Heart left ventricle (tissue), 16 donors: ENCODE measurements around the gene CLEC1B. TPM values are rescaled to one million over a fixed set of nuclear protein-coding genes. Genes with fewer than 3 reads are reported as not detected.
"Not testable (repeated sequence)": the region's sequence is repeated elsewhere in the genome, so short reads cannot be mapped to it uniquely, and the experiment has no call there.

Source experiments
- ATAC-seq, 4 donors: fragments of 200-7000 bp; cut with Tn5 transposase; one replicate each; pipeline ENCODE4 v1.9.1; 2020 to 2022; ENCODE audit warnings: moderate library complexity in 4 of 4, mild to moderate bottlenecking in 3 of 4, moderate number of reproducible peaks in 1 of 4
- DNase-seq, 5 donors: peaks; one replicate each; pipeline ENCODE4 v3.0.0-alpha.2; 2020
- H3K27ac ChIP-seq, 12 donors: fragments of 200-600 bp; sonication (generic) in 4 of 12; one replicate each; pipeline versions ENCODE4 v1.5.0 to v1.8.0; 2016 to 2022; ENCODE audit warnings: mild to moderate bottlenecking in 2 of 12
- H3K27me3 ChIP-seq, 9 donors: fragments of 200-600 bp; sonication (generic) in 2 of 9; one replicate each; pipeline versions ENCODE4 v1.5.1 to v1.8.0; 2016 to 2022; ENCODE audit warnings: mild to moderate bottlenecking in 3 of 9
- H3K36me3 ChIP-seq, 9 donors: fragments of 200-600 bp; sonication (generic) in 2 of 9; one replicate each; pipeline versions ENCODE4 v1.5.0 to v1.8.0; 2018 to 2022; ENCODE audit warnings: mild to moderate bottlenecking in 2 of 9
- H3K4me1 ChIP-seq, 12 donors: fragments of 200-600 bp; sonication (generic) in 4 of 12; one replicate each; pipeline versions ENCODE4 v1.5.0 to v1.8.0; 2016 to 2022; ENCODE audit warnings: mild to moderate bottlenecking in 3 of 12
- H3K4me3 ChIP-seq, 12 donors: fragments of 200-600 bp; sonication (generic) in 4 of 12; one replicate each; pipeline versions ENCODE4 v1.5.0 to v1.8.0; 2017 to 2022; ENCODE audit warnings: mild to moderate bottlenecking in 9 of 12, moderate library complexity in 4 of 12
- H3K9me3 ChIP-seq, 12 donors: fragments of 200-600 bp; sonication (generic) in 4 of 12; one replicate each; pipeline versions ENCODE4 v1.5.0 to v1.8.0; 2016 to 2022; ENCODE audit warnings: mild to moderate bottlenecking in 1 of 12
- POLR2A ChIP-seq, 2 donors: fragments of 450-650 bp; IDR thresholded peaks; one replicate each; pipeline ENCODE4 v1.6.1; 2017; ENCODE audit warnings: antibody characterized with exemption in 2 of 2, mild to moderate bottlenecking in 2 of 2, moderate library complexity in 2 of 2
- WGBS, 4 donors: extraction: QIAGEN DNeasy Blood & Tissue Kit in 2 of 4; methylation state at CpG; one replicate each; pipeline versions ENCODE4 v1.1.5 to v1.1.7; 2013 to 2018; 5-methylcytosine and 5-hydroxymethylcytosine counted together
- intact Hi-C, 10 donors: fragments of 100-400 bp; cut with DNase I; formaldehyde crosslinking; loops; one replicate each; pipeline versions ENCODE4 v1.11.1 to v1.14.2; 2022
- polyA plus RNA-seq, 2 donors: library from polyadenylated mRNA; stranded (reverse); fragments of 200-250 nt; gene quantifications; one replicate each; pipeline ENCODE4 v1.2.3, GENCODE V29; 2013
- total RNA-seq, 9 donors: library from RNA; depleted of rRNA in 2 of 9; stranded (reverse); fragments of >200 nt in 2 of 9; fragmentation: NEBNext Ultra II Directional in 3 of 9; extraction: Animal tissue kit (Norgen Biotek cat#: 25700) in 3 of 9; gene quantifications; one replicate each; pipeline versions ENCODE4 v1.1.0 to v1.2.4, GENCODE V29; 2016 to 2023
- TF ChIP-seq, protein P1 (sequence below), 12 donors: fragments of 200-600 bp; sonication (generic) in 4 of 12; IDR thresholded peaks; one replicate each; pipeline versions ENCODE4 v1.5.0 to v1.8.0; 2018 to 2022; ENCODE audit warnings: antibody characterized with exemption in 12 of 12, mild to moderate bottlenecking in 5 of 12
- donor health status: ischemic (EF 13 %, LVEDD 7.1; RV severe dilation, severe dysfunction).
- donor health status: healthy with polysubstance abuse.
- donor health status: DM: no; HTN: yes; CAD: no.
- donor health status: DM: no; HTN: no; CAD: no.
- donor health status: ischemic (EF 25% LVEDD 6.9; RV normal size, moderate dysfunction).
- donor health status: ischemic (EF 25% LVEDD 5.7; RV mildly dilated, moderate dysfunction).
- donor health status: healthy.
- donor health status: DM: yes; HTN: yes; CAD: no.
- donor health status: ischemic (EF 35%, LVEDD 5.7; RV mildly dilated, moderate dysfunction).
- donor health status: nonischemic (EF 11% LVEDD 7.7; RV severe dilation, severe dysfunction).
- donor health status: DM: yes; HTN: yes; CAD: no.
- donor health status: PGD.
- donor health status: ischemic (EF 29% LVEDD 5.4; RV normal size, mild dysfunction).
- donor health status: nonischemic (EF 23%, LVEDD 6.1; RV moderate dilation, normal function).

The CLEC1B gene
- total and polyA plus RNA-seq, 11 donors, result not detected

DNA sequence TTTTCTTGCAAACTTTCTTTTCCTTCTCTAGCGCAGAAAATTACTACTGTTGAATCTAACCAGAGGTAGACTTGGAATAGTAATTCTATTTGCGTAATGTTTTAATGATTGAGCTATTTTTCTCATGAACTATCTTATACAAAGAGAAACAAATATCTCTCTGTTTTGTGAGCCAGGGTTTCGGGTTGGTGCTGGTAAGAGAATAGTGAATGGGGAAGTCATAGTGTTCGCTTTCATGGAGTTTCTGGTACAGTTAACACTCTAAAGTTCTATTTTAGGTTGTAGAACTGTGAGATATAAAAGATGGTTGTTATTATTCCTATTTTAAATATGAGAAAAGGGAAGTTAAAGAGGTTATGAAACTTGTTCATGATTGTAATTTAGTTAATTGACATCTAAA is 6.6 kb downstream of the CLEC1B start:
- TF ChIP-seq, protein P1, sequence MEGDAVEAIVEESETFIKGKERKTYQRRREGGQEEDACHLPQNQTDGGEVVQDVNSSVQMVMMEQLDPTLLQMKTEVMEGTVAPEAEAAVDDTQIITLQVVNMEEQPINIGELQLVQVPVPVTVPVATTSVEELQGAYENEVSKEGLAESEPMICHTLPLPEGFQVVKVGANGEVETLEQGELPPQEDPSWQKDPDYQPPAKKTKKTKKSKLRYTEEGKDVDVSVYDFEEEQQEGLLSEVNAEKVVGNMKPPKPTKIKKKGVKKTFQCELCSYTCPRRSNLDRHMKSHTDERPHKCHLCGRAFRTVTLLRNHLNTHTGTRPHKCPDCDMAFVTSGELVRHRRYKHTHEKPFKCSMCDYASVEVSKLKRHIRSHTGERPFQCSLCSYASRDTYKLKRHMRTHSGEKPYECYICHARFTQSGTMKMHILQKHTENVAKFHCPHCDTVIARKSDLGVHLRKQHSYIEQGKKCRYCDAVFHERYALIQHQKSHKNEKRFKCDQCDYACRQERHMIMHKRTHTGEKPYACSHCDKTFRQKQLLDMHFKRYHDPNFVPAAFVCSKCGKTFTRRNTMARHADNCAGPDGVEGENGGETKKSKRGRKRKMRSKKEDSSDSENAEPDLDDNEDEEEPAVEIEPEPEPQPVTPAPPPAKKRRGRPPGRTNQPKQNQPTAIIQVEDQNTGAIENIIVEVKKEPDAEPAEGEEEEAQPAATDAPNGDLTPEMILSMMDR (IDR thresholded peaks at IDR 0.05), result no peak
- TF ChIP-seq POLR2A (IDR thresholded peaks at IDR 0.05), result no peak
- WGBS, 4 donors, result 81 to 87% (median 84%) methylated on average over 4 of the region's 4 CpGs
- DNase-seq (no peak), ATAC-seq (no peak)
- H3K27me3 ChIP-seq, result peaks cover 0 to 12% (median 0%) of the 10 kb centered on the region in 9 donors
- no peaks in the 10 kb centered on the region for H3K4me1 ChIP-seq
- H3K4me3 ChIP-seq, result peak overlapping the region in 1 of 12 donors; percentile 3
- intact Hi-C loops, result no loop called here
- peak overlapping the region in 1 of 12 donors; percentile 54 for H3K27ac ChIP-seq
- no peaks in the 10 kb centered on the region for H3K36me3 ChIP-seq
- H3K9me3 ChIP-seq, result no peaks in the 10 kb centered on the region

DNA sequence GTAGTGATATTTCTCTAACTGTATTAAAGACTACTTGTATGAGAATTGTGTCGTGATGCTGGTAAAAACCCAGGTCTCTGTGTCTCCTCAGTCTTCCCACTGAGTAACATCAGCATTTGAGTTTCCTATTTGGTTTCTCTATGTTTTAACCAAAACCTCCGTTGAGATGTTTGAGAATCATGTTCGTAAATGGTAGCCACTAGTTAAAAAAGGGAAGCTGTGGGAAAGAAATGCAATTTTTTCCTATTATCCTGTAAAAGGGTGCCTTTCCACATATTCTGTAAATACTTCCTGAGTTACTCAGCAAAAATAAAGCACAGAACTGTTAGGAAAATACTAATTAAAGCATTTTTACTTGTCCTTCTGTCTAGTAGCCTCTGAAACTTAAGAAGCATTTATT is 7.0 kb downstream of the CLEC1B start:
- Histone ChIP-seq H3K27ac (peak overlapping the region in 1 of 12 donors; percentile 54), H3K36me3 (no peaks in the 10 kb centered on the region), H3K4me1 (no peaks in the 10 kb centered on the region), H3K9me3 (no peaks in the 10 kb centered on the region), H3K27me3 (peaks cover 0 to 12% (median 0%) of the 10 kb centered on the region in 9 donors), H3K4me3 (peak overlapping the region in 1 of 12 donors; percentile 3)
- WGBS, 4 donors, result 68 to 78% (median 77%) methylated on average over 3 of the region's 3 CpGs
- no peak for ATAC-seq
- intact Hi-C loops, result no loop called here
- TF ChIP-seq, protein P1 (IDR thresholded peaks at IDR 0.05), result no peak
- TF ChIP-seq POLR2A (IDR thresholded peaks at IDR 0.05), result no peak
- no peak for DNase-seq

DNA sequence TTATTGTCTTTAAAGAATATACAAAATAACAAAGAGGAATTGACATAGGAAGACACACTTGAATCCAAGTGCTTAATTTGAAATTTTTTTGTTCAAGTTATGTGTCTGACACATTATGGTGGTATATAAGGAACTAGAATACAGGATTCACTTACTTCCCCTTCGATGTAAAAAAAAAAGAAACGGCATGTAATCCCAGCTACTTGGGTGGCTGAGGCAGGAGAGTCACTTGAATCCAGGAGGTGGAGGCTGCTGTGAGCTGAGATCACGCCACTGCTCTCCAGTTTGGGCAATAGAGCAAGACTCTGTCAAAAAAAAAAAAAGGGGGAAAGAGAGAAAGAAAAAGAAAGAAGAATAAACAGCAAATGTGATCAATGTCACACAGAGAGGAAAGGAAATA is 18.8 kb downstream of the CLEC1B start:
- intact Hi-C loops, result no loop called here
- peaks cover 0 to 5% (median 0%) of the 10 kb centered on the region in 12 donors for H3K4me1 ChIP-seq
- no peak for ATAC-seq
- H3K36me3 ChIP-seq, result peaks cover 0 to 18% (median 0%) of the 10 kb centered on the region in 9 donors
- no peaks in the 10 kb centered on the region for H3K27me3 ChIP-seq
- no peak for TF ChIP-seq POLR2A (IDR thresholded peaks at IDR 0.05)
- TF ChIP-seq, protein P1 (IDR thresholded peaks at IDR 0.05), result no peak
- H3K9me3 ChIP-seq, result no peaks in the 10 kb centered on the region
- no peak overlapping the region for H3K27ac ChIP-seq
- H3K4me3 ChIP-seq, result no peak overlapping the region
- WGBS, 4 donors, result 72 to 77% (median 74%) methylated on average over 3 of the region's 3 CpGs
- no peak for DNase-seq

DNA sequence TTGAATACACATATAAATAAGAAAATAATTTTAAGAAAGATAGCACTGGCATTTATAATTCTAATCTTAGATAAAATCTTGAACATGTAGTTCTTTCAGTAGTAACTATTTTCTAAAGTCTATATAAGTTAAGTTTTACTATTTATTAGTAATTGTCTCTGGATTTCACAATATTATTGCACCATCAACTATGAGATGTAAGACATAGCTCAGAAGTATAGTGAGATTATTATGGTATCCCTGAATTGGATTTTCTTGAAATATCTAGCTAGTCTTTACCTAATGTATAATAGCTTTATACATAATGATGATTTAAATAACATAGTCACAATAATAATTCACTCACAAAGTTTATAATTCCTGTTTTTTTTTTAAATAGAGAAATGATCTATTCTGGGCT is 21.0 kb downstream of the CLEC1B start:
- no peak overlapping the region for H3K4me3 ChIP-seq
- H3K4me1 ChIP-seq, result peaks cover 0 to 10% (median 0%) of the 10 kb centered on the region in 12 donors
- no peaks in the 10 kb centered on the region for H3K27me3 ChIP-seq
- intact Hi-C loops, result no loop called here
- no peak overlapping the region for H3K27ac ChIP-seq
- TF ChIP-seq, protein P1 (IDR thresholded peaks at IDR 0.05), result no peak
- TF ChIP-seq POLR2A (IDR thresholded peaks at IDR 0.05), result no peak
- peaks cover 0 to 7% (median 0%) of the 10 kb centered on the region in 9 donors for H3K36me3 ChIP-seq
- ATAC-seq (no peak), DNase-seq (no peak)
- H3K9me3 ChIP-seq, result no peaks in the 10 kb centered on the region

DNA sequence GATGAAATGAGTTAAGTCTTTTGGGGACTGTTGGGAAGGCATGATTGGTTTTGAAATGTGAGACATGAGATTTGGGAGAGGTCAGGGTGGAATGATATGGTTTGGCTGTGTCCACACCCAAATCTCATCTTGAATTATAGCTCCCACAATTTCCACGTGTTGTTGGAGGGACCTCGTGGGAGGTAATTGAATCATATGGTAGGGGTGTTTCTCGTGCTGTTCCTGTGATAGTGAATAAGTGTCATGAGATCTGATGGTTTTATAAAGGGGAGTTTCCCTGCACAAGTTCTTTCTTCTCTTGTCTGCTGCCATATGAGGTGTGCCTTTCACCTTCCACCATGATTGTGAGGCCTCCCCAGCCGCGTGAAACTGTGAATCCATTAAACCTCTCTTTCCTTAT is 22.3 kb downstream of the CLEC1B start:
- H3K4me3 ChIP-seq, H3K27me3 ChIP-seq, H3K27ac ChIP-seq, H3K9me3 ChIP-seq, ATAC-seq, H3K4me1 ChIP-seq, intact Hi-C loops, DNase-seq, H3K36me3 ChIP-seq: not testable (repeated sequence)
- WGBS, 4 donors, result 44 to 62% (median 56%) methylated on average over 5 of the region's 5 CpGs
